Esophagus muscularis mucosa (tissue), 4 donors: ENCODE data around the gene PXDN. TPM values are rescaled to one million over a fixed set of nuclear protein-coding genes. Genes with fewer than 3 reads are reported as not detected.

ENCODE experiments used
- DNase-seq: peaks from one replicate; pipeline ENCODE4 v3.0.0-alpha.2; 2017; ENCODE audit errors: extremely low spot score
- H3K27ac ChIP-seq, 4 donors: fragments of 200-600 bp; sonication (generic); replicated peaks in 1 of 4; 1 replicate in 3 of 4; 2 replicates in 1 of 4; pipeline ENCODE4 v1.5.1; 2016 to 2019; ENCODE audit warnings: mild to moderate bottlenecking in 1 of 4
- H3K27me3 ChIP-seq, 4 donors: fragments of 200-600 bp; sonication (generic); one replicate each; pipeline versions ENCODE4 v1.5.1 to v1.6.0; 2016 to 2019
- H3K36me3 ChIP-seq, 4 donors: fragments of 200-600 bp; sonication (generic); one replicate each; pipeline ENCODE4 v1.5.1; 2016 to 2019
- H3K4me1 ChIP-seq, 4 donors: fragments of 200-600 bp; sonication (generic); one replicate each; pipeline ENCODE4 v1.5.1; 2016 to 2019
- H3K4me3 ChIP-seq, 4 donors: fragments of 200-600 bp; sonication (generic); 1 replicate in 2 of 4; 2 replicates in 2 of 4; pipeline ENCODE4 v1.5.1; 2016 to 2019; ENCODE audit warnings: mild to moderate bottlenecking in 4 of 4, moderate library complexity in 1 of 4
- H3K9me3 ChIP-seq, 4 donors: fragments of 200-600 bp; sonication (generic); 1 replicate in 3 of 4; 2 replicates in 1 of 4; pipeline ENCODE4 v1.5.1; 2016 to 2019
- EP300 ChIP-seq: sonication (generic); formaldehyde crosslinking; IDR thresholded peaks from one replicate; pipeline ENCODE4 v1.6.1; 2017; ENCODE audit warnings: antibody characterized with exemption
- POLR2A ChIP-seq: fragments of 450-650 bp; IDR thresholded peaks from one replicate; pipeline ENCODE4 v1.6.1; 2017; ENCODE audit warnings: antibody characterized with exemption, moderate library complexity, mild to moderate bottlenecking, low read depth
- POLR2AphosphoS5 ChIP-seq, 2 donors: sonication (generic); formaldehyde crosslinking; IDR thresholded peaks; one replicate each; pipeline ENCODE4 v1.6.1; 2017; ENCODE audit warnings: antibody characterized with exemption in 2 of 2
- WGBS: methylation state at CpG from one replicate; pipeline ENCODE4 v1.1.5; 2018; 5-methylcytosine and 5-hydroxymethylcytosine counted together
- intact Hi-C: fragments of 100-400 bp; cut with DNase I; formaldehyde crosslinking; loops from one replicate; pipeline ENCODE4 v1.15.1; 2023
- total RNA-seq, 4 donors: library from RNA; depleted of rRNA; stranded (reverse); fragments of >200 nt; gene quantifications; one replicate each; pipeline versions ENCODE4 v1.1.0 to v1.2.1, GENCODE V29; 2016
- TF ChIP-seq, protein P1 (sequence below), 3 experiments: fragments of 200-600 bp in 2 of 3; fragments of 450-650 bp in 1 of 3; sonication (generic) in 2 of 3; IDR thresholded peaks; one replicate each; pipeline ENCODE4 v1.5.1; 2017 to 2019; ENCODE audit warnings: antibody characterized with exemption in 3 of 3, mild to moderate bottlenecking in 2 of 3, moderate library complexity in 1 of 3

Gene PXDN
- total RNA-seq, 4 donors from 2014 or later = 19.9 to 81.6 (median 50.1) TPM

- DNase-seq = no peak
- TF ChIP-seq, protein P1, sequence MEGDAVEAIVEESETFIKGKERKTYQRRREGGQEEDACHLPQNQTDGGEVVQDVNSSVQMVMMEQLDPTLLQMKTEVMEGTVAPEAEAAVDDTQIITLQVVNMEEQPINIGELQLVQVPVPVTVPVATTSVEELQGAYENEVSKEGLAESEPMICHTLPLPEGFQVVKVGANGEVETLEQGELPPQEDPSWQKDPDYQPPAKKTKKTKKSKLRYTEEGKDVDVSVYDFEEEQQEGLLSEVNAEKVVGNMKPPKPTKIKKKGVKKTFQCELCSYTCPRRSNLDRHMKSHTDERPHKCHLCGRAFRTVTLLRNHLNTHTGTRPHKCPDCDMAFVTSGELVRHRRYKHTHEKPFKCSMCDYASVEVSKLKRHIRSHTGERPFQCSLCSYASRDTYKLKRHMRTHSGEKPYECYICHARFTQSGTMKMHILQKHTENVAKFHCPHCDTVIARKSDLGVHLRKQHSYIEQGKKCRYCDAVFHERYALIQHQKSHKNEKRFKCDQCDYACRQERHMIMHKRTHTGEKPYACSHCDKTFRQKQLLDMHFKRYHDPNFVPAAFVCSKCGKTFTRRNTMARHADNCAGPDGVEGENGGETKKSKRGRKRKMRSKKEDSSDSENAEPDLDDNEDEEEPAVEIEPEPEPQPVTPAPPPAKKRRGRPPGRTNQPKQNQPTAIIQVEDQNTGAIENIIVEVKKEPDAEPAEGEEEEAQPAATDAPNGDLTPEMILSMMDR (IDR thresholded peaks at IDR 0.05) = no peak
- TF ChIP-seq EP300 = no peak
- TF ChIP-seq POLR2AphosphoS5 (IDR thresholded peaks at IDR 0.05) = no peak
- TF ChIP-seq POLR2A = no peak
Measured at GRCh38 chr2:1607971-1608688, 136.2 kb downstream of the PXDN start.

GRCh38 chr2:1607236-1607920 lies 136.9 kb downstream of the PXDN start:
- DNase-seq = no peak
- Histone ChIP-seq H3K36me3 (no peaks in the 10 kb centered on the region), H3K27ac (no peak overlapping the region), H3K27me3 (peaks cover 0 to 8% (median 0%) of the 10 kb centered on the region in 4 donors), H3K4me1 (peaks cover 12 to 15% (median 13%) of the 10 kb centered on the region in 4 donors), H3K4me3 (no peak overlapping the region), H3K9me3 (no peaks in the 10 kb centered on the region)
- intact Hi-C loops = no loop called here
- 85% methylated on average over 7 of the region's 7 CpGs for WGBS
- TF ChIP-seq, protein P1 (IDR thresholded peaks at IDR 0.05) = no peak
- TF ChIP-seq POLR2A (no peak), POLR2AphosphoS5 (IDR thresholded peaks at IDR 0.05) (no peak), EP300 (no peak)

More at GRCh38 chr2:1607971-1608688, 136.2 kb downstream of the PXDN start:
- Histone ChIP-seq H3K4me1 (peaks cover 12 to 15% (median 13%) of the 10 kb centered on the region in 4 donors), H3K36me3 (no peaks in the 10 kb centered on the region), H3K4me3 (no peak overlapping the region), H3K27me3 (peaks cover 0 to 2% (median 0%) of the 10 kb centered on the region in 4 donors), H3K9me3 (no peaks in the 10 kb centered on the region), H3K27ac (no peak overlapping the region)
- 75% methylated on average over 11 of the region's 11 CpGs for WGBS
- intact Hi-C loops = no loop called here

GRCh38 chr2:1606421-1607235 lies 137.7 kb downstream of the PXDN start:
- intact Hi-C loops = no loop called here
- H3K27ac ChIP-seq = no peak overlapping the region
- WGBS = 61% methylated on average over 15 of the region's 15 CpGs

DNA sequence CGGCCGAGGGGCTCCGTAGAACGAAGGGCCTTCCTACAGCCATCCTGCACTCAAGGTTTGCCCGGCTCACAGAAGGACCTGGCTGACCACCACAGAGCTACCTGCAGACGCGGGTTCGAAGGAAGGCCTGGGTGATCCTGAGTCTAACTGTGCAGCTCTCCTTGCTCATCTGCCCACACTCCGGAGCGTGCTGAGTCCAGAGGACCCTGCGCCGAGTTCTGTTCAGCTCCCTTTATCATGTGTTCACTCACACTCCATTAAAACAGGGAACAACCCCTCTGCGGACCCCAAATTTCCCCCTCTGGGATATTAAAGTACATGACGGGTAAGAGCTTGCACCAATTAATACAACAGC lies 138.3 kb downstream of the PXDN start:
- H3K27me3 ChIP-seq = peaks cover 0 to 12% (median 0%) of the 10 kb centered on the region in 4 donors
- no peaks in the 10 kb centered on the region for H3K36me3 ChIP-seq
- H3K9me3 ChIP-seq = no peaks in the 10 kb centered on the region
- peaks cover 12 to 15% (median 13%) of the 10 kb centered on the region in 4 donors for H3K4me1 ChIP-seq
- no peak overlapping the region for H3K4me3 ChIP-seq
- WGBS = 76% methylated on average over 11 of the region's 14 CpGs
- intact Hi-C loops = no loop called here
- H3K27ac ChIP-seq = no peak overlapping the region
- DNase-seq = no peak
- TF ChIP-seq, protein P1 (IDR thresholded peaks at IDR 0.05) = no peak
- no peak for TF ChIP-seq POLR2A
- TF ChIP-seq POLR2AphosphoS5 (IDR thresholded peaks at IDR 0.05) = no peak
- no peak for TF ChIP-seq EP300

More at GRCh38 chr2:1606421-1607235, 137.7 kb downstream of the PXDN start:
- H3K4me3 ChIP-seq = no peak overlapping the region
- peaks cover 0 to 12% (median 0%) of the 10 kb centered on the region in 4 donors for H3K27me3 ChIP-seq
- peaks cover 12 to 15% (median 13%) of the 10 kb centered on the region in 4 donors for H3K4me1 ChIP-seq
- no peaks in the 10 kb centered on the region for H3K9me3 ChIP-seq
- H3K36me3 ChIP-seq = no peaks in the 10 kb centered on the region
- no peak for DNase-seq
- TF ChIP-seq POLR2AphosphoS5 (IDR thresholded peaks at IDR 0.05) = no peak
- no peak for TF ChIP-seq POLR2A
- TF ChIP-seq, protein P1 (IDR thresholded peaks at IDR 0.05) = no peak
- TF ChIP-seq EP300 = no peak
